B cell (primary cell): Measurements from ENCODE around the gene LRRC55. TPM values are rescaled to one million over a fixed set of nuclear protein-coding genes. Genes with fewer than 3 reads are reported as not detected.

ENCODE experiments used
- ATAC-seq: fragments of 200-7000 bp; cut with Tn5 transposase; one replicate; pipeline ENCODE4 v1.10.0; 2021; ENCODE audit warnings: low read depth, mild to moderate bottlenecking, moderate number of reproducible peaks, moderate library complexity
- CTCF ChIA-PET: fragments of 350-600 bp; sonication (Branson Sonifier 250); formaldehyde crosslinking; loops from one replicate; lab custom pipeline; 2021; ENCODE audit warnings: antibody characterized with exemption, inconsistent platforms; lab: Charles Lee
- POLR2A ChIA-PET: fragments of 350-600 bp; sonication (Branson Sonifier 250); formaldehyde crosslinking; loops from one replicate; lab custom pipeline; 2021; ENCODE audit warnings: antibody characterized with exemption; lab: Charles Lee
- DNase-seq: peaks from one replicate; pipeline ENCODE4 v3.0.0; 2013
- H2AFZ ChIP-seq: 2 replicates; pipeline ENCODE4 v1.6.1; 2012; ENCODE audit warnings: mild to moderate bottlenecking, low read depth, low read length; ENCODE audit not compliant: insufficient read depth, poor library complexity, severe bottlenecking
- H3K27ac ChIP-seq, 2 donors: 1 replicate in 1 of 2; 2 replicates in 1 of 2; pipeline ENCODE4 v1.5.1; 2012 to 2013; ENCODE audit warnings: low read length in 2 of 2, mild to moderate bottlenecking in 2 of 2, moderate library complexity in 1 of 2
- H3K27me3 ChIP-seq, 4 experiments: fragments of 200-600 bp in 1 of 4; sonication (generic) in 1 of 4; replicated peaks in 1 of 4; 1 replicate in 2 of 4; 2 replicates in 2 of 4; pipeline versions ENCODE4 v1.6.1 to v1.7.0; 2013 to 2016; ENCODE audit warnings: low read length in 3 of 4, mild to moderate bottlenecking in 2 of 4, mixed read lengths in 1 of 4, moderate library complexity in 1 of 4; ENCODE audit not compliant: insufficient read depth in 4 of 4, control insufficient read depth in 3 of 4; ENCODE audit errors: control extremely low read depth in 1 of 4
- H3K36me3 ChIP-seq, 2 experiments: replicated peaks in 1 of 2; 1 replicate in 1 of 2; 2 replicates in 1 of 2; pipeline versions ENCODE4 v1.6.1 to v1.7.1; 2013; ENCODE audit warnings: low read length in 1 of 2; ENCODE audit not compliant: insufficient read depth in 2 of 2, control insufficient read depth in 1 of 2; ENCODE audit errors: control extremely low read depth in 1 of 2, extremely low read depth in 1 of 2
- H3K4me1 ChIP-seq, 2 donors: fragments of 200-600 bp in 1 of 2; sonication (generic) in 1 of 2; 1 replicate in 1 of 2; 2 replicates in 1 of 2; pipeline versions ENCODE4 v1.5.1 to v1.6.1; 2013 to 2017; ENCODE audit warnings: low read length in 2 of 2; ENCODE audit not compliant: control insufficient read depth in 2 of 2, insufficient read depth in 2 of 2
- H3K4me2 ChIP-seq: replicated peaks from 2 replicates; pipeline ENCODE3; 2012; ENCODE audit warnings: mild to moderate bottlenecking, low read depth, low read length; ENCODE audit not compliant: poor library complexity, severe bottlenecking
- H3K4me3 ChIP-seq, 5 experiments: fragments of 200-600 bp in 1 of 5; sonication (generic) in 1 of 5; 1 replicate in 3 of 5; 2 replicates in 2 of 5; pipeline versions ENCODE4 v1.5.1 to v1.7.0; 2011 to 2016; ENCODE audit warnings: low read length in 4 of 5, mild to moderate bottlenecking in 4 of 5, low read depth in 2 of 5, control low read depth in 1 of 5, moderate library complexity in 1 of 5; ENCODE audit not compliant: insufficient read depth in 1 of 5; ENCODE audit errors: control extremely low read depth in 1 of 5, extremely low read depth in 1 of 5
- H3K79me2 ChIP-seq: fragments of 200-600 bp; sonication (generic); one replicate; pipeline ENCODE4 v1.6.0; 2016; ENCODE audit warnings: low read length; ENCODE audit not compliant: control insufficient read depth, insufficient read depth
- H3K9ac ChIP-seq: fragments of 200-600 bp; sonication (generic); 2 replicates; pipeline ENCODE4 v1.6.1; 2017; ENCODE audit warnings: mild to moderate bottlenecking, low read length, moderate library complexity
- H3K9me3 ChIP-seq, 3 donors: one replicate each; pipeline versions ENCODE4 v1.6.1 to v1.7.1; 2013; ENCODE audit warnings: low read length in 2 of 3; ENCODE audit not compliant: control insufficient read depth in 2 of 3, insufficient read depth in 1 of 3; ENCODE audit errors: control extremely low read depth in 1 of 3
- H4K20me1 ChIP-seq: 2 replicates; pipeline ENCODE4 v1.6.0; 2012; ENCODE audit warnings: mild to moderate bottlenecking, low read length; ENCODE audit not compliant: insufficient read depth, control insufficient read depth, poor library complexity, severe bottlenecking
- H3K27ac Mint-ChIP-seq: one replicate; pipeline ENCODE4 v1.8.0; 2021; ENCODE audit warnings: mixed read lengths
- H3K27me3 Mint-ChIP-seq: one replicate; pipeline ENCODE4 v1.8.0; 2021; ENCODE audit warnings: mixed read lengths
- H3K4me1 Mint-ChIP-seq: one replicate; pipeline ENCODE4 v1.8.0; 2021; ENCODE audit warnings: mixed read lengths
- H3K4me3 Mint-ChIP-seq: one replicate; pipeline ENCODE4 v1.8.0; 2021; ENCODE audit warnings: mixed read lengths
- H3K9me3 Mint-ChIP-seq: one replicate; pipeline ENCODE4 v1.8.0; 2022; ENCODE audit warnings: mixed read lengths; ENCODE audit not compliant: insufficient read depth
- CTCF ChIP-seq: fragments of 200-600 bp; IDR thresholded peaks from one replicate; pipeline ENCODE4 v1.8.0; 2022; ENCODE audit warnings: antibody characterized with exemption, mild to moderate bottlenecking
- EZH2 ChIP-seq: IDR thresholded peaks from 2 replicates; pipeline ENCODE4 v1.6.1; 2012; ENCODE audit warnings: borderline replicate concordance, low read depth, mild to moderate bottlenecking, moderate library complexity, low read length; ENCODE audit not compliant: insufficient read depth, poor library complexity, severe bottlenecking
- WGBS: methylation state at CpG from one replicate; pipeline ENCODE4 v1.1.5; 2013; ENCODE audit warnings: missing lambda C conversion rate; ENCODE audit not compliant: insufficient coverage; 5-methylcytosine and 5-hydroxymethylcytosine counted together
- intact Hi-C: fragments of 100-400 bp; cut with micrococcal nuclease; formaldehyde crosslinking; loops from one replicate; pipeline ENCODE4 v1.10.0; 2022
- polyA plus RNA-seq: library from polyadenylated mRNA; depleted of rRNA; stranded (reverse); fragments of >200 nt; gene quantifications from 2 replicates; pipeline ENCODE4 v1.2.3, GENCODE V29; 2012
- total RNA-seq, 2 donors: library from RNA; stranded (reverse); fragments of 120-200 nt in 1 of 2; gene quantifications; 1 replicate in 1 of 2; 2 replicates in 1 of 2; pipeline versions ENCODE4 v1.2.3 to v1.2.4, GENCODE V29; 2013 to 2022

The LRRC55 gene
- total and polyA plus RNA-seq, 2 donors (not counting 1 experiment from before 2014, with no cell fraction given), result not detected

GRCh38 chr11:57146301-57146700, 35.5 kb upstream of the LRRC55 start:
- Histone ChIP-seq H4K20me1 (no peaks in the 10 kb centered on the region), H3K36me3 (no peaks in the 10 kb centered on the region), H3K27ac (no peak overlapping the region), H3K4me3 (no peak overlapping the region), H3K9me3 (peaks cover 0 to 6% (median 0%) of the 10 kb centered on the region in 3 donors), H3K4me1 (no peaks in the 10 kb centered on the region), H3K79me2 (no peaks in the 10 kb centered on the region), H2AFZ (no peak overlapping the region), H3K9ac (no peak overlapping the region), H3K27me3 (peaks cover 0 to 3% (median 0%) of the 10 kb centered on the region in 4 experiments), H3K4me2 (no peak overlapping the region)
- no peak for TF ChIP-seq EZH2
- no peak for TF ChIP-seq CTCF
- intact Hi-C loops, result no loop called here
- WGBS, result 83% methylated on average over 3 of the region's 3 CpGs
- ChIA-PET POLR2A (no interaction called here), CTCF (no interaction called here)
- Mint-ChIP-seq H3K27ac (no peak overlapping the region), H3K4me3 (no peak overlapping the region), H3K27me3 (peaks cover 7% of the 10 kb centered on the region), H3K9me3 (no peaks in the 10 kb centered on the region), H3K4me1 (no peaks in the 10 kb centered on the region)
- ATAC-seq, result no peak
- no peak for DNase-seq

- no peak overlapping the region for H3K9ac ChIP-seq
- no peaks in the 10 kb centered on the region for H3K9me3 Mint-ChIP-seq
- H3K27me3 Mint-ChIP-seq, result peaks cover 7% of the 10 kb centered on the region
- no peak overlapping the region for H3K4me3 Mint-ChIP-seq
- no peak overlapping the region for H3K27ac ChIP-seq
- H3K36me3 ChIP-seq, result no peaks in the 10 kb centered on the region
- H3K4me1 ChIP-seq, result no peaks in the 10 kb centered on the region
- no peaks in the 10 kb centered on the region for H4K20me1 ChIP-seq
- intact Hi-C loops, result no loop called here
- H3K4me2 ChIP-seq, result no peak overlapping the region
- DNase-seq (no peak), ATAC-seq (no peak)
- no peak overlapping the region for H2AFZ ChIP-seq
- TF ChIP-seq CTCF (no peak), EZH2 (no peak)
- ChIA-PET POLR2A (no interaction called here), CTCF (interaction anchor here (0.7 kb wide), 1 partner anchor 15 kb away, joined by 3 read pairs; no protein-coding TSS in a partner anchor)
- no peak overlapping the region for H3K4me3 ChIP-seq
- peaks cover 0 to 6% (median 0%) of the 10 kb centered on the region in 3 donors for H3K9me3 ChIP-seq
- H3K27me3 ChIP-seq, result no peaks in the 10 kb centered on the region
- H3K79me2 ChIP-seq, result no peaks in the 10 kb centered on the region
- H3K27ac Mint-ChIP-seq, result no peak overlapping the region
- H3K4me1 Mint-ChIP-seq, result no peaks in the 10 kb centered on the region
- WGBS, result 71% methylated on average over 2 of the region's 5 CpGs
These were observed 33.1 kb upstream of the LRRC55 start for GRCh38 chr11:57148621-57149020.
